HepG2 (cell line): Measurements from ENCODE around the gene ZXDC. TPM values are rescaled to one million over a fixed set of nuclear protein-coding genes. Genes with fewer than 3 reads are reported as not detected.

Experiments
- ATAC-seq: fragments of 200-7000 bp; cut with Tn5 transposase; 3 replicates; pipeline ENCODE4 v1.9.1; 2020; ENCODE audit warnings: mild to moderate bottlenecking, moderate library complexity
- BruUV-seq: library from RNA; stranded (reverse); fragments of 400-500 nt; replicated peaks from 2 replicates; lab custom pipeline; 2021; lab: Mats Ljungman, UMichigan
- CTCF ChIA-PET: fragments of 300-600 bp; formaldehyde crosslinking; extraction: SDS; loops from one replicate; lab custom pipeline; 2021; ENCODE audit warnings: low total read pairs, inconsistent platforms, low intra/inter-chr PET ratio; lab: Yijun Ruan, JAX
- POLR2A ChIA-PET: fragments of 350-600 bp; sonication (Branson Sonifier 250); formaldehyde crosslinking; loops from one replicate; lab custom pipeline; 2020; ENCODE audit warnings: antibody characterized with exemption, inconsistent platforms; lab: Yijun Ruan, JAX
- DNase-seq: peaks from one replicate; pipeline ENCODE4 v3.0.0-alpha.2; 2015; ENCODE audit warnings: low spot score
- FAIRE-seq: peaks from 3 replicates; lab custom pipeline; 2011; peaks lifted over from hg19 to GRCh38; lab: Jason Lieb, UNC
- H2AFZ ChIP-seq: one replicate; pipeline ENCODE4 v1.6.1; 2011; ENCODE audit warnings: low read length, inconsistent platforms
- H3K27ac ChIP-seq: fragments of 300-600 bp; 3 replicates; pipeline ENCODE4 v1.8.0; 2011; ENCODE audit warnings: mixed run types, mild to moderate bottlenecking, mixed read lengths, low read length, inconsistent platforms; ENCODE audit not compliant: insufficient read depth; ENCODE audit errors: extremely low read length
- H3K27me3 ChIP-seq, 2 experiments: fragments of 200-600 bp in 1 of 2; 2 replicates in 1 of 2; 3 replicates in 1 of 2; pipeline versions ENCODE4 v1.6.0 to v1.8.0; 2011; ENCODE audit warnings: low read length in 2 of 2, mild to moderate bottlenecking in 2 of 2, moderate library complexity in 2 of 2, inconsistent platforms in 1 of 2; ENCODE audit not compliant: insufficient read depth in 2 of 2, control insufficient read depth in 1 of 2
- H3K36me3 ChIP-seq, 2 experiments: fragments of 200-600 bp in 1 of 2; replicated peaks in 1 of 2; 2 replicates in 1 of 2; 3 replicates in 1 of 2; pipeline versions ENCODE4 v1.5.1 to v1.8.0; 2011; ENCODE audit warnings: low read length in 2 of 2, inconsistent platforms in 1 of 2; ENCODE audit not compliant: insufficient read depth in 2 of 2, control insufficient read depth in 1 of 2
- H3K4me1 ChIP-seq: 2 replicates; pipeline ENCODE4 v1.5.1; 2012; ENCODE audit warnings: low read length, inconsistent platforms; ENCODE audit not compliant: insufficient read depth
- H3K4me2 ChIP-seq: 2 replicates; pipeline ENCODE4 v1.6.0; 2011; ENCODE audit warnings: low read depth, low read length, inconsistent platforms
- H3K4me3 ChIP-seq, 3 experiments: fragments of 200-600 bp in 1 of 3; sonication (generic), shearing (Covaris generic) in 1 of 3; replicated peaks in 1 of 3; 2 replicates each; pipeline ENCODE4 v1.5.1; 2011 to 2016; ENCODE audit warnings: low read length in 3 of 3, inconsistent platforms in 2 of 3, low read depth in 2 of 3, mild to moderate bottlenecking in 2 of 3, control low read depth in 1 of 3, mixed read lengths in 1 of 3; ENCODE audit not compliant: insufficient read depth in 1 of 3
- H3K79me2 ChIP-seq: one replicate; pipeline ENCODE4 v1.6.1; 2011; ENCODE audit warnings: low read length, inconsistent platforms; ENCODE audit not compliant: insufficient read depth
- H3K9ac ChIP-seq: 2 replicates; pipeline ENCODE4 v1.6.0; 2011; ENCODE audit warnings: mild to moderate bottlenecking, low read depth, low read length, inconsistent platforms; ENCODE audit not compliant: insufficient read depth
- H3K9me3 ChIP-seq: 2 replicates; pipeline ENCODE4 v1.5.1; 2012; ENCODE audit warnings: mild to moderate bottlenecking, low read length
- H4K20me1 ChIP-seq: 2 replicates; pipeline ENCODE4 v1.6.0; 2011; ENCODE audit warnings: inconsistent platforms, mild to moderate bottlenecking, low read length, moderate library complexity; ENCODE audit not compliant: insufficient read depth
- WGBS: methylation state at CpG from one replicate; pipeline ENCODE4 v1.1.6; 2017; ENCODE audit warnings: low lambda C conversion rate; 5-methylcytosine and 5-hydroxymethylcytosine counted together
- in situ Hi-C: cut with HindIII; loops from 2 replicates; pipeline ENCODE4 v1.10.0; 2017; ENCODE audit warnings: low pct_unique_long_range_greater_than_20kb; ENCODE audit not compliant: extremely low pct_ligation_motif_present
- intact Hi-C: fragments of 100-400 bp; cut with micrococcal nuclease; formaldehyde crosslinking; loops from one replicate; pipeline ENCODE4 v1.10.0; 2022; ENCODE audit not compliant: unreplicated experiment
- polyA plus RNA-seq, 8 experiments: library from polyadenylated mRNA; depleted of rRNA in 3 of 8; stranded (reverse) in 7 of 8; unstranded in 1 of 8; fragments of >200 nt; fragmentation: Illumina TruSeq in 4 of 8; extraction: Trizol in 4 of 8; gene quantifications; 2 replicates each; pipeline versions ENCODE4 v1.2.1 to v1.2.3, GENCODE V29; 2011 to 2016; ENCODE audit warnings: low read depth in 4 of 8, missing spikeins in 1 of 8, mixed read lengths in 1 of 8; ENCODE audit not compliant: insufficient read depth in 1 of 8
- total RNA-seq, 5 experiments: library from RNA; depleted of rRNA; stranded (reverse); fragments of >200 nt; fragmentation: Illumina TruSeq; extraction: Trizol; gene quantifications; 2 replicates each; pipeline ENCODE4 v1.2.3, GENCODE V29; 2016; ENCODE audit warnings: low read depth in 1 of 5
- TF ChIP-seq, protein P1 (sequence below): sonication (generic); formaldehyde crosslinking; IDR thresholded peaks from 2 replicates; pipeline ENCODE4 v1.4.0; 2020; ENCODE audit warnings: low read depth, missing genetic modification reagents
- TF ChIP-seq, protein P2 (sequence below): IDR thresholded peaks from 2 replicates; pipeline ENCODE4 v1.6.1; 2012; ENCODE audit warnings: low read depth, low read length, improper control_type of control experiment

Gene ZXDC
- total and polyA plus RNA-seq, 2 of the 13 experiments (the other 11 are each of a cell fraction or from before 2014, with no cell fraction given) = 17.6 to 21.2 TPM

DNA sequence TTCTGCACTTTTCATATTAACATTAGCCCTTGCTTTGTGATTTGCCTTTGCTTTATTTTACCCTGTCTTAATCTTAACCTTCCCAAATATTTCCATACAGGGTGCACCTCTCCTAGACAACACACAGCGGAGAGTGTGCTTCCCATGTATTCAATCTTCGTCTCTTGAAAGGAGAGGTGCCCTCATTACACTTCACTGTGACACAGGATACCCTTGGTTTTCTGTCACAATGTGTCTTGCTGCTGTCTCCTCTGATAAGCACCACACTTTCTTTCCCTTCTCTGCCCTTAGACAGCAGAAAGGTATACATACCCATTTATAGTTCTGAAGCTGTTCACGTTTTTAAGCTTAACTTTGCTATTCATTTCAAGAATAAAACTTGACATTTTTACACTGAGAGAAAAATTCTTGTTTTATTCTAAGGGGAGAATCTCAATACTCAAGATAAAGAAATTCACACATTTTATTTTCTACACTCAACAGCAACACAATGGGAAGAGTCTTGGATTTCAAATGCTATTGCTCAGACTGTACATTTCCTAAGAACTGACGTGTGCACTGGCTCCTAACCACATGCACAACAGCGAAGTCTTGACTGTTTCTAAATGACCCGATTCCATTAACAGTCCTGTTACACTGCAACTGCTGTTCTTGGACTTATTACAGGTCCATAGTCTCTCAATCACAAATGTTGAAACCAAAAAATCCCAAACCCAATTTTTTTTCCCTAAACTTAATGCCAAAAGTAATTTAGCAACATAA lies 21.1 kb downstream of the ZXDC start:
- FAIRE-seq (no peak), ATAC-seq (no peak), DNase-seq (no peak)
- intact Hi-C loops (no loop called here), in situ Hi-C loops (no loop called here)
- Histone ChIP-seq H3K9me3 (no peaks in the 10 kb centered on the region), H2AFZ (no peak overlapping the region), H3K4me3 (no peak overlapping the region), H3K4me2 (no peak overlapping the region), H4K20me1 (0 out of 2 replicates have a peak, but pooled peaks cover 3% of the 10 kb centered on the region), H3K27ac (no peak overlapping the region), H3K9ac (no peak overlapping the region), H3K36me3 (peaks cover 31 to 86% of the 10 kb centered on the region in 2 experiments; a peak in 4 of 5 replicates), H3K79me2 (peaks cover 12% of the 10 kb centered on the region), H3K4me1 (no peaks in the 10 kb centered on the region), H3K27me3 (no peaks in the 10 kb centered on the region)
- 92% methylated on average over 6 of the region's 6 CpGs for WGBS
- CTCF ChIA-PET = no interaction called here
- TF ChIP-seq, protein P1, sequence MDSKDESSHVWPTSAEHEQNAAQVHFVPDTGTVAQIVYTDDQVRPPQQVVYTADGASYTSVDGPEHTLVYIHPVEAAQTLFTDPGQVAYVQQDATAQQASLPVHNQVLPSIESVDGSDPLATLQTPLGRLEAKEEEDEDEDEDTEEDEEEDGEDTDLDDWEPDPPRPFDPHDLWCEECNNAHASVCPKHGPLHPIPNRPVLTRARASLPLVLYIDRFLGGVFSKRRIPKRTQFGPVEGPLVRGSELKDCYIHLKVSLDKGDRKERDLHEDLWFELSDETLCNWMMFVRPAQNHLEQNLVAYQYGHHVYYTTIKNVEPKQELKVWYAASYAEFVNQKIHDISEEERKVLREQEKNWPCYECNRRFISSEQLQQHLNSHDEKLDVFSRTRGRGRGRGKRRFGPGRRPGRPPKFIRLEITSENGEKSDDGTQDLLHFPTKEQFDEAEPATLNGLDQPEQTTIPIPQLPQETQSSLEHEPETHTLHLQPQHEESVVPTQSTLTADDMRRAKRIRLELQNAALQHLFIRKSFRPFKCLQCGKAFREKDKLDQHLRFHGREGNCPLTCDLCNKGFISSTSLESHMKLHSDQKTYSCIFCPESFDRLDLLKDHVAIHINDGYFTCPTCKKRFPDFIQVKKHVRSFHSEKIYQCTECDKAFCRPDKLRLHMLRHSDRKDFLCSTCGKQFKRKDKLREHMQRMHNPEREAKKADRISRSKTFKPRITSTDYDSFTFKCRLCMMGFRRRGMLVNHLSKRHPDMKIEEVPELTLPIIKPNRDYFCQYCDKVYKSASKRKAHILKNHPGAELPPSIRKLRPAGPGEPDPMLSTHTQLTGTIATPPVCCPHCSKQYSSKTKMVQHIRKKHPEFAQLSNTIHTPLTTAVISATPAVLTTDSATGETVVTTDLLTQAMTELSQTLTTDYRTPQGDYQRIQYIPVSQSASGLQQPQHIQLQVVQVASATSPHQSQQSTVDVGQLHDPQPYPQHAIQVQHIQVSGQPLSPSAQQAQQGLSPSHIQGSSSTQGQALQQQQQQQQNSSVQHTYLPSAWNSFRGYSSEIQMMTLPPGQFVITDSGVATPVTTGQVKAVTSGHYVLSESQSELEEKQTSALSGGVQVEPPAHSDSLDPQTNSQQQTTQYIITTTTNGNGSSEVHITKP (CRISPR knock-in tag) = no peak
- TF ChIP-seq, protein P2, sequence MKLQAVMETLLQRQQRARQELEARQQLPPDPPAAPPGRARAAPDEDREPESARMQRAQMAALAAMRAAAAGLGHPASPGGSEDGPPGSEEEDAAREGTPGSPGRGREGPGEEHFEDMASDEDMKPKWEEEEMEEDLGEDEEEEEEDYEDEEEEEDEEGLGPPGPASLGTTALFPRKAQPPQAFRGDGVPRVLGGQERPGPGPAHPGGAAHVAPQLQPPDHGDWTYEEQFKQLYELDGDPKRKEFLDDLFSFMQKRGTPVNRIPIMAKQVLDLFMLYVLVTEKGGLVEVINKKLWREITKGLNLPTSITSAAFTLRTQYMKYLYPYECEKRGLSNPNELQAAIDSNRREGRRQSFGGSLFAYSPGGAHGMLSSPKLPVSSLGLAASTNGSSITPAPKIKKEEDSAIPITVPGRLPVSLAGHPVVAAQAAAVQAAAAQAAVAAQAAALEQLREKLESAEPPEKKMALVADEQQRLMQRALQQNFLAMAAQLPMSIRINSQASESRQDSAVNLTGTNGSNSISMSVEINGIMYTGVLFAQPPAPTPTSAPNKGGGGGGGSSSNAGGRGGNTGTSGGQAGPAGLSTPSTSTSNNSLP = no peak
- TSS peak; percentile 8 for BruUV-seq
- POLR2A ChIA-PET = no interaction called here
